HEK293 (cell line): ENCODE results near the gene KCTD11.

Experiments
- BCL11B ChIP-seq: fragments of 450-650 bp; formaldehyde crosslinking; IDR thresholded peaks from 2 replicates; pipeline ENCODE4 v1.5.1; 2016; ENCODE audit warnings: low read depth, missing biosample characterization, missing genetic modification characterization
- EGR2 ChIP-seq: fragments of 450-650 bp; formaldehyde crosslinking; IDR thresholded peaks from 2 replicates; pipeline ENCODE4 v1.5.1; 2016; ENCODE audit warnings: low read depth, missing biosample characterization, missing genetic modification characterization
- GFI1B ChIP-seq: fragments of 450-650 bp; formaldehyde crosslinking; IDR thresholded peaks from 2 replicates; pipeline ENCODE4 v1.5.1; 2016; ENCODE audit warnings: missing biosample characterization, missing genetic modification characterization
- HIC1 ChIP-seq: fragments of 450-650 bp; formaldehyde crosslinking; IDR thresholded peaks from 2 replicates; pipeline ENCODE4 v1.5.1; 2016; ENCODE audit warnings: missing biosample characterization, missing genetic modification characterization
- MYNN ChIP-seq: fragments of 450-650 bp; formaldehyde crosslinking; IDR thresholded peaks from 2 replicates; pipeline ENCODE4 v1.5.1; 2016; ENCODE audit warnings: missing biosample characterization, missing genetic modification characterization, borderline replicate concordance
- PBX3 ChIP-seq: sonication (generic); formaldehyde crosslinking; IDR thresholded peaks from 2 replicates; pipeline ENCODE4 v1.8.1; 2022; ENCODE audit warnings: mild to moderate bottlenecking, moderate library complexity, missing genetic modification reagents
- SP2 ChIP-seq: fragments of 450-650 bp; formaldehyde crosslinking; IDR thresholded peaks from 2 replicates; pipeline ENCODE4 v1.5.1; 2016; ENCODE audit warnings: missing biosample characterization, missing genetic modification characterization
- SP3 ChIP-seq: fragments of 450-650 bp; formaldehyde crosslinking; IDR thresholded peaks from 2 replicates; pipeline ENCODE4 v1.5.1; 2016; ENCODE audit warnings: missing biosample characterization, missing genetic modification characterization
- TSHZ1 ChIP-seq: fragments of 450-650 bp; formaldehyde crosslinking; IDR thresholded peaks from 2 replicates; pipeline ENCODE4 v1.5.1; 2016; ENCODE audit warnings: missing biosample characterization, missing genetic modification characterization, borderline replicate concordance
- ZBTB21 ChIP-seq: fragments of 450-650 bp; formaldehyde crosslinking; IDR thresholded peaks from 2 replicates; pipeline ENCODE4 v1.5.1; 2017; ENCODE audit warnings: missing biosample characterization, missing genetic modification characterization
- ZFP37 ChIP-seq: fragments of 450-650 bp; formaldehyde crosslinking; IDR thresholded peaks from 2 replicates; pipeline ENCODE4 v1.5.1; 2016; ENCODE audit warnings: missing biosample characterization, missing genetic modification characterization
- ZNF10 ChIP-seq: fragments of 450-650 bp; formaldehyde crosslinking; IDR thresholded peaks from 2 replicates; pipeline ENCODE4 v1.5.1; 2017; ENCODE audit warnings: missing biosample characterization, missing genetic modification characterization
- ZNF214 ChIP-seq: fragments of 450-650 bp; formaldehyde crosslinking; IDR thresholded peaks from 2 replicates; pipeline ENCODE4 v1.5.1; 2017; ENCODE audit warnings: missing biosample characterization, mild to moderate bottlenecking, missing genetic modification characterization, borderline replicate concordance
- ZNF280D ChIP-seq: fragments of 450-650 bp; formaldehyde crosslinking; IDR thresholded peaks from 2 replicates; pipeline ENCODE4 v1.5.1; 2016; ENCODE audit warnings: missing biosample characterization, missing genetic modification characterization
- ZNF302 ChIP-seq: fragments of 450-650 bp; formaldehyde crosslinking; IDR thresholded peaks from 2 replicates; pipeline ENCODE4 v1.5.1; 2016; ENCODE audit warnings: missing biosample characterization, missing genetic modification characterization, low read depth
- ZNF335 ChIP-seq: fragments of 450-650 bp; formaldehyde crosslinking; conservative IDR thresholded peaks from 2 replicates; pipeline ENCODE4 v1.5.1; 2016; ENCODE audit warnings: missing biosample characterization, missing genetic modification characterization
- ZNF488 ChIP-seq: fragments of 450-650 bp; formaldehyde crosslinking; IDR thresholded peaks from 2 replicates; pipeline ENCODE4 v1.5.1; 2016; ENCODE audit warnings: missing biosample characterization, missing genetic modification characterization
- ZNF501 ChIP-seq: fragments of 450-650 bp; formaldehyde crosslinking; IDR thresholded peaks from 2 replicates; pipeline ENCODE4 v1.5.1; 2016; ENCODE audit warnings: missing biosample characterization, missing genetic modification characterization
- ZNF558 ChIP-seq: fragments of 450-650 bp; formaldehyde crosslinking; IDR thresholded peaks from 2 replicates; pipeline ENCODE4 v1.5.1; 2016; ENCODE audit warnings: missing biosample characterization, missing genetic modification characterization
- ZNF560 ChIP-seq: fragments of 450-650 bp; formaldehyde crosslinking; IDR thresholded peaks from 2 replicates; pipeline ENCODE4 v1.5.1; 2017; ENCODE audit warnings: missing biosample characterization, missing genetic modification characterization, borderline replicate concordance
- ZNF629 ChIP-seq: fragments of 450-650 bp; formaldehyde crosslinking; IDR thresholded peaks from 2 replicates; pipeline ENCODE4 v1.5.1; 2017; ENCODE audit warnings: missing biosample characterization, missing genetic modification characterization
- ZNF670 ChIP-seq: fragments of 450-650 bp; formaldehyde crosslinking; IDR thresholded peaks from 2 replicates; pipeline ENCODE4 v1.5.1; 2016; ENCODE audit warnings: missing biosample characterization, missing genetic modification characterization, low read depth
- ZSCAN16 ChIP-seq: fragments of 450-650 bp; formaldehyde crosslinking; IDR thresholded peaks from 2 replicates; pipeline ENCODE4 v1.5.1; 2016; ENCODE audit warnings: missing biosample characterization, missing genetic modification characterization
- ZSCAN23 ChIP-seq: fragments of 450-650 bp; formaldehyde crosslinking; IDR thresholded peaks from 2 replicates; pipeline ENCODE4 v1.5.1; 2016; ENCODE audit warnings: missing biosample characterization, missing genetic modification characterization
- ZSCAN5A ChIP-seq: fragments of 450-650 bp; formaldehyde crosslinking; IDR thresholded peaks from 2 replicates; pipeline ENCODE4 v1.5.1; 2016; ENCODE audit warnings: missing biosample characterization, missing genetic modification characterization

KCTD11 gene

GRCh38 chr17:7393613-7394451 is 41.9 kb downstream of the KCTD11 start (continued):
- TF ChIP-seq ZNF214 (tag by site-specific recombination) (no peak), ZNF302 (tag by site-specific recombination) (no peak), ZBTB21 (tag by site-specific recombination) (no peak), ZNF280D (tag by site-specific recombination) (no peak), ZNF488 (tag by site-specific recombination) (no peak), ZSCAN5A (tag by site-specific recombination) (no peak), ZSCAN23 (tag by site-specific recombination) (no peak), ZNF501 (no peak), GFI1B (tag by site-specific recombination) (no peak), SP3 (tag by site-specific recombination) (peak; percentile 85), ZNF10 (tag by site-specific recombination) (no peak), BCL11B (tag by site-specific recombination) (no peak), ZFP37 (no peak), HIC1 (tag by site-specific recombination) (no peak), ZNF629 (tag by site-specific recombination) (no peak), ZNF558 (tag by site-specific recombination) (no peak), PBX3 (CRISPR knock-in tag) (no peak), TSHZ1 (tag by site-specific recombination) (no peak), ZNF560 (tag by site-specific recombination) (no peak), MYNN (no peak), ZNF335 (tag by site-specific recombination) (peak; percentile 63), SP2 (tag by site-specific recombination) (no peak; the same call in 1 of the 2 replicates), ZNF670 (tag by site-specific recombination) (no peak), EGR2 (peak; percentile 52), ZSCAN16 (tag by site-specific recombination) (no peak)
